DND-41 (cell line): ENCODE data around the gene TK2.

Experiments
- ATAC-seq: fragments of 200-7000 bp; cut with Tn5 transposase; 3 replicates; pipeline ENCODE4 v1.9.1; 2021; ENCODE audit warnings: low read depth; ENCODE audit not compliant: insufficient read depth
- DNase-seq: peaks from one replicate; pipeline ENCODE4 v3.0.0-alpha.2; 2020
- H2AFZ ChIP-seq: 2 replicates; pipeline ENCODE4 v1.6.0; 2012; ENCODE audit warnings: low read depth, low read length
- H3K27ac ChIP-seq: 2 replicates; pipeline ENCODE4 v1.5.1; 2012; ENCODE audit warnings: low read length, inconsistent platforms
- H3K27me3 ChIP-seq: fragments of 200-600 bp; sonication (generic); 2 replicates; pipeline ENCODE4 v1.6.0; 2012; ENCODE audit warnings: low read length, mild to moderate bottlenecking, inconsistent platforms; ENCODE audit not compliant: insufficient read depth, poor library complexity
- H3K36me3 ChIP-seq: 2 replicates; pipeline ENCODE4 v1.5.1; 2012; ENCODE audit warnings: low read length, inconsistent platforms; ENCODE audit not compliant: insufficient read depth
- H3K4me1 ChIP-seq: 2 replicates; pipeline ENCODE4 v1.5.1; 2012; ENCODE audit warnings: mild to moderate bottlenecking, low read length; ENCODE audit not compliant: insufficient read depth
- H3K4me2 ChIP-seq: 2 replicates; pipeline ENCODE4 v1.6.0; 2012; ENCODE audit warnings: mild to moderate bottlenecking, moderate library complexity, low read length, inconsistent platforms; ENCODE audit not compliant: insufficient read depth
- H3K4me3 ChIP-seq, 2 experiments: fragments of 200-600 bp in 1 of 2; shearing (Covaris generic) in 1 of 2; 2 replicates each; pipeline ENCODE4 v1.5.1; 2012 to 2016; ENCODE audit warnings: inconsistent platforms in 2 of 2, low read length in 2 of 2, mild to moderate bottlenecking in 2 of 2, low read depth in 1 of 2, moderate library complexity in 1 of 2
- H3K79me2 ChIP-seq: 2 replicates; pipeline ENCODE4 v1.6.0; 2012; ENCODE audit warnings: low read length, inconsistent platforms; ENCODE audit not compliant: insufficient read depth
- H3K9ac ChIP-seq: 2 replicates; pipeline ENCODE4 v1.6.0; 2012; ENCODE audit warnings: low read depth, mild to moderate bottlenecking, inconsistent platforms, low read length, moderate library complexity
- H3K9me3 ChIP-seq: 2 replicates; pipeline ENCODE4 v1.5.1; 2012; ENCODE audit warnings: low read length, moderate library complexity, mild to moderate bottlenecking, inconsistent platforms; ENCODE audit not compliant: insufficient read depth, severe bottlenecking
- H4K20me1 ChIP-seq: 2 replicates; pipeline ENCODE4 v1.6.0; 2012; ENCODE audit warnings: low read length; ENCODE audit not compliant: insufficient read depth
- CTCF ChIP-seq: IDR thresholded peaks from 2 replicates; pipeline ENCODE4 v1.5.1; 2012; ENCODE audit warnings: borderline replicate concordance, low read length, moderate library complexity, mild to moderate bottlenecking; ENCODE audit not compliant: poor library complexity, severe bottlenecking; ENCODE audit errors: extremely low read depth
- EZH2 ChIP-seq: IDR thresholded peaks from 3 replicates; pipeline ENCODE4 v1.6.1; 2012; ENCODE audit warnings: borderline replicate concordance, low read depth, mild to moderate bottlenecking, moderate library complexity, low read length, inconsistent platforms; ENCODE audit not compliant: severe bottlenecking

TK2 gene

GRCh38 chr16:66562409-66562808 lies 12.5 kb upstream of the TK2 start:
- H3K4me1 ChIP-seq, result peaks cover 56% of the 10 kb centered on the region
- no peak for TF ChIP-seq EZH2
- TF ChIP-seq CTCF, result peak; percentile 31
- no peak overlapping the region for H3K9ac ChIP-seq
- DNase-seq (no peak), ATAC-seq (0 out of 3 replicates have a peak, but pooled peaks have one; percentile 4)
- H3K36me3 ChIP-seq, result peaks cover 98% of the 10 kb centered on the region
- peaks cover 50% of the 10 kb centered on the region for H4K20me1 ChIP-seq
- H3K27ac ChIP-seq, result peak overlapping the region; percentile 33; the same call in 1 of the 2 replicates
- H3K27me3 ChIP-seq, result no peaks in the 10 kb centered on the region
- no peak overlapping the region for H3K4me2 ChIP-seq
- no peaks in the 10 kb centered on the region for H3K9me3 ChIP-seq
- H3K4me3 ChIP-seq, result no peak overlapping the region
- peaks cover 83% of the 10 kb centered on the region for H3K79me2 ChIP-seq
- H2AFZ ChIP-seq, result no peak overlapping the region

GRCh38 chr16:66561381-66562080 lies 11.6 kb upstream of the TK2 start:
- no peak overlapping the region for H3K4me3 ChIP-seq
- no peak overlapping the region for H2AFZ ChIP-seq
- ATAC-seq (peak; percentile 80), DNase-seq (peak; percentile 56)
- TF ChIP-seq CTCF (no peak), EZH2 (no peak)
- peaks cover 63% of the 10 kb centered on the region for H3K4me1 ChIP-seq
- no peaks in the 10 kb centered on the region for H3K27me3 ChIP-seq
- 0 out of 2 replicates have a peak overlapping the region, but pooled peaks have one; percentile 15 for H3K9ac ChIP-seq
- peaks cover 98% of the 10 kb centered on the region for H3K36me3 ChIP-seq
- peaks cover 89% of the 10 kb centered on the region for H3K79me2 ChIP-seq
- H4K20me1 ChIP-seq, result peaks cover 51% of the 10 kb centered on the region
- H3K4me2 ChIP-seq, result peak overlapping the region; percentile 28; the same call in 1 of the 2 replicates
- no peaks in the 10 kb centered on the region for H3K9me3 ChIP-seq
- peak overlapping the region; percentile 59; the same call in 1 of the 2 replicates for H3K27ac ChIP-seq

- no peaks in the 10 kb centered on the region for H3K9me3 ChIP-seq
- H3K27me3 ChIP-seq, result no peaks in the 10 kb centered on the region
- peak overlapping the region; percentile 28 for H3K4me2 ChIP-seq
- no peak overlapping the region for H2AFZ ChIP-seq
- DNase-seq (no peak), ATAC-seq (no peak)
- no peak overlapping the region for H3K9ac ChIP-seq
- H3K4me1 ChIP-seq, result peaks cover 77% of the 10 kb centered on the region
- peaks cover 96% of the 10 kb centered on the region for H3K36me3 ChIP-seq
- H3K4me3 ChIP-seq, result no peak overlapping the region
- H3K27ac ChIP-seq, result peak overlapping the region; percentile 59
- H4K20me1 ChIP-seq, result peaks cover 57% of the 10 kb centered on the region; the same call in 1 of the 2 replicates
- TF ChIP-seq CTCF, result no peak
- TF ChIP-seq EZH2, result no peak
- H3K79me2 ChIP-seq, result peaks cover 97% of the 10 kb centered on the region
These were observed 10.2 kb upstream of the TK2 start for GRCh38 chr16:66560107-66560506.

- Histone ChIP-seq H3K4me1 (peaks cover 91% of the 10 kb centered on the region), H3K9me3 (no peaks in the 10 kb centered on the region), H4K20me1 (peaks cover 46% of the 10 kb centered on the region; the same call in 1 of the 2 replicates), H2AFZ (no peak overlapping the region), H3K79me2 (peaks cover 87% of the 10 kb centered on the region), H3K27me3 (no peaks in the 10 kb centered on the region), H3K4me2 (peak overlapping the region; percentile 70), H3K36me3 (peaks cover 61% of the 10 kb centered on the region), H3K9ac (peak overlapping the region; percentile 71), H3K27ac (peak overlapping the region; percentile 97; the same call in 1 of the 2 replicates), H3K4me3 (peak overlapping the region in 1 of 2 experiments; percentile 86; a peak in 2 of 4 replicates)
- DNase-seq (no peak), ATAC-seq (no peak)
- no peak for TF ChIP-seq EZH2
- no peak for TF ChIP-seq CTCF
These were observed 4.6 kb upstream of the TK2 start for GRCh38 chr16:66554495-66554894.
